GM21423 (cell line): ENCODE data around the gene RPS6KB1.
A peak's percentile ranks its signal among the peaks of the same experiment; 100 is the strongest.
"Not testable (repeated sequence)": the region's sequence is repeated elsewhere in the genome, so short reads cannot be mapped to it uniquely, and the experiment has no call there.

ENCODE experiments used
- ATAC-seq: cut with Tn5 transposase; IDR thresholded peaks from one replicate; pipeline ENCODE4 v1.9.1; 2021; ENCODE audit warnings: mild to moderate bottlenecking, moderate library complexity; ENCODE audit not compliant: unreplicated experiment

Gene RPS6KB1

DNA sequence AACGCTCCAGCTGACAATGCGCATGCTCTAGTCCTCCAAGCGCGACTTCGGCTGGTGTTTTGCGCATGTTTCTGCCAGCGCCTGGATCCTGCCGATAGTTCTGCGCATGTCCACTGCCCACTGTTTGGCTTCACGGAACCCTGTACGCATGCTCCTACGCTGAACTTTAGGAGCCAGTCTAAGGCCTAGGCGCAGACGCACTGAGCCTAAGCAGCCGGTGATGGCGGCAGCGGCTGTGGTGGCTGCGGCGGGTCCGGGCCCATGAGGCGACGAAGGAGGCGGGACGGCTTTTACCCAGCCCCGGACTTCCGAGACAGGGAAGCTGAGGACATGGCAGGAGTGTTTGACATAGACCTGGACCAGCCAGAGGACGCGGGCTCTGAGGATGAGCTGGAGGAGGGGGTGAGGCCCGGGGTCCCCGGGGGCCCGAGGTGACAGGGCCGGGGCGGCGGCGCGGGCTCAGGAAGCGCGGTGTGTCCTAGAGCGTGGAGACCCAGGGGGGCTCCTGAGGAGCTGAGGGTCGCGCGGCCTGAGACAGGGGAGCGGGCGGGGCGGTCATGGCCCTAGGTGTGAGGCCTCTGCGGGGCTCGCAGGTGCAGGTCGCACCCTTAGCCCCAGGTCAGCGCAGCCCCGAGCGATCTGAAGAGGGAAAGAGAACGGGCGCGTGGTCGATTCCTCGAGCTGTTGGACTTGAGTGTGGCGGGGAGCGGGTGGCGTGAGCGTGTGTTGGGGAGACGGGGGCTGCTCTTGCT, at the start of gene RPS6KB1, which contains the start of gene TUBD1:
Gene RPS6KB1 (plus strand): TSS at position 198 of the 752 bp plus-strand sequence. CDS start 64 bp downstream, at position 262.
Gene TUBD1 (minus strand): TSS at position 20 of the 752 bp plus-strand sequence. CDS start 1,941 bp downstream, outside the sequence.
- peak; percentile 89 for ATAC-seq

GRCh38 chr17:59844884-59845594, 47.9 kb upstream of the RPS6KB1 start:
- ATAC-seq = no peak

DNA sequence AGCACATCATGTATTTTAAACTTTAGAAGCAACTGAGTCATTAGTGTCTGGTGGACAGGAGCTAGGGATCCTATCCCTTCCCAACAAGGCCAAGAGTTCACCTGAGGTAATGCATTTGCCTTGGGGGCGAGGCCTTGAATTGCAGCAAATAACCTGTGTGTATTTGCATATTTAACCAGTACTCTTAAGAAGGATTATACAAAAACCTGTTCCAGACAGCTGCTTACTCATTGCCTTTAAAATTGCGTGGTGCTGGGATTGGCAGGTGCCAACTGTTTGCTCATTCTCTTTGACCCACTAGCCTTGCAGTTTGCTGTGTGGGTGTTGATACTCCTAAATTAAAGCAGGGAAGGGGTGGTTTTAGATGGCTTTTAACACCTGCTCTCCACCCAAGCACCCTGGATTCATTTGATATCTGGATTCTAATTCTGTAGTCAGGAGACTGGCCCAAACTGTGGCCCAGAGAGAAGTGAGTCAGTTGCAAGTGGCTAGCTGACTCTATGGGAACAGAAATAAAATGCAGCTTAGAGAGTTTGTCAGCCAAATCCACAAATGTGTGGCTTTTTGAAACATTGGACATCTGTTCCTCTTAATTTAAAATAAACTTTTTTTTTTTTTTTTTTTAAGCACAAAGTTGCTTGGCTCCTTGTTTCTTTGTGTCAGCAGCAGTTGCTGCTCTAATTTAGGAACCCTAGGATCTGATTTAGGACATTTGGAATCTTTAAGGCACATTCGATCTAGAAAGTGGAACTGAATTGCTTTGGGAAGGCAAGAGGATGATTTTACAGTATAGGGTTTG, 47.1 kb upstream of the RPS6KB1 start:
- ATAC-seq = no peak

- peak; percentile 42 for ATAC-seq
Measured at GRCh38 chr17:59846394-59847165, 46.3 kb upstream of the RPS6KB1 start.

GRCh38 chr17:59848385-59848668, 44.6 kb upstream of the RPS6KB1 start:
- ATAC-seq = no peak

DNA sequence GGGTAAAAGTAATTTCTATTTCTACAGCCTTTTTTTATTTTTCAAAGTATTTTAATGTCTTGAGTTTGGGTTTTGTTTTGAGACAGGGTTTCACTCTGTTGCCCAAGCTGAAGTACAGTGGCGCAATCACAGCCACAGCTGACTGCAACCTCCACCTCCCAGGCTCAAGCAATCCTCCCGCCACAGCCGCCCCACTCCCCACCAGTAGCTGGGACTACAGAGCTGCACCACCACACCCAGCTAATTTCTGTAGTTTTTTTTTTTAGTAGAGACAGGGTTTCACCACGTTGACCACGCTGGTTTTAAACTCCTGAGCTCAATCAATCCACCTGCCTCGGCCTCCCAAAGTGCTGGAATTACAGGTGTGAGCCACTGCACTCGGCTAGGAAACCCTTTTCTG, 44.1 kb upstream of the RPS6KB1 start:
- ATAC-seq = peak; percentile 39

DNA sequence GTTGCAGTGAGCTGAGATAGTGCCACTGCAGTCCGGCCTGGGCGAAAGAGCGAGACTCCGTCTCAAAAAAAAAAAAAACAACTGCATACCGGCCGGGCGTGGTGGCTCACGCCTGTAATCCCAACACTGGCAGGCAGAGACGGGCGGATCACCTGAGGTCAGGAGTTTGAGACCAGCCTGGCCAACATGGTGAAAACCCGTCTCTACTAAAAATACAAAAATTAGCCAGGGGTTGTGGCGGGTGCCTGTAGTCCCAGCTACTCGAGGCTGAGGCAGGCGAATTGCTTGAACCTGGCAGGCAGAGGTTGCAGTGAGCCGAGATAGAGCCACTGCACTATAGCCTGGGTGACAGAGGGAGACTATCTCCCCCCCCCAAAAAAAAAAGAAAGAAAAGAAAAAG, 42.6 kb upstream of the RPS6KB1 start:
- not testable (repeated sequence) for ATAC-seq

GRCh38 chr17:59851439-59852375, 41.2 kb upstream of the RPS6KB1 start:
- ATAC-seq = no peak

DNA sequence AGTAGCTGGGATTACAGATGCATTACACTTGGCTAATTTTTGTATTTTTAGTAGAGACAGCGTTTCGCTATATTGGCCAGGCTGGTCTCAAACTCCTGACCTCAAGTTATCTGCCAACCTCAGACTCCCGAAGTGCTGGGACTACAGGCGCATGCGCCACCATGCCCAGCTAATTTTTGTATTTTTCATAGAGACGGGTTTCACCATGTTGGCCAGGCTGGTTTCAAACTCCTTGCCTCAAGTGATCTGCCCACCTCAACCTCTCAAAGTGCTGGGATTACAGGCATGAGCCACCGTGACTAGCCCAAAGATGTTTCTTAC, 40.1 kb upstream of the RPS6KB1 start:
- ATAC-seq = not testable (repeated sequence)

DNA sequence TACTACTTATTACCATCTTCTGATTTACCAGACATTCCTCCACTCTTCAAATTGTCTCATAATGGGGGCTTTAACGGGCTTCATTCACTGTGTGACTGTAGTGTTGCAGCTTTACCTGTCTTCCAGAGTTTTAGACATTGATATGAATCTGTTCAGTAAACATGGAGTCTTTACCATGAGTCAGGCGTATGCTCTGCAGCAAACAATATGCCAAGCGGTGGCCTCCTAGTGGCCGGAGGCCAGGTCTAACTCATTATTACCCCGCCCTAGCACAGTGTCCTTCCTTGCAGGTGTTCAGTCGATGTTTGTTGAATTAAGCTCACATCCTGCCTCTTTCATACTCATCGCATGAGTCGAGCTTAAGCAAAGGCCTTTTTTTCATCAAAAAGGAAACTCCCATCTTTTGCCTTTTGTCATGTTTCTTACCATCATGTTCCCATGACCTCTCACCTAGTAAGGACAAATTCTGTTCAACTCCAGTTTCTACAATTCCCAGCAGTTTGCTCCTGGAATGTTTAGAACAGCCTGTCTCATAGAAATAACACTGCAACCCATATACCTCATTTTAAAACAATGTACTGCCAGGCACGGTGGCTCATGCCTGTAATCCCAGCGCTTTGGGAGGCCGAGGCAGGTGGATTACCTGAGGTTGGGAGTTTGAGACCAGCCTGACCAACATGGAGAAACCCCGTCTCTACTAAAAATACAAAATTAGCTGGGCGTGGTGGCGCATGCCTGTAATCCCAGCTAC, 39.6 kb upstream of the RPS6KB1 start:
- ATAC-seq = no peak

GRCh38 chr17:59853919-59854729, 38.8 kb upstream of the RPS6KB1 start:
- not testable (repeated sequence) for ATAC-seq

- ATAC-seq = no peak
Measured at GRCh38 chr17:59856859-59857794, 35.8 kb upstream of the RPS6KB1 start.

DNA sequence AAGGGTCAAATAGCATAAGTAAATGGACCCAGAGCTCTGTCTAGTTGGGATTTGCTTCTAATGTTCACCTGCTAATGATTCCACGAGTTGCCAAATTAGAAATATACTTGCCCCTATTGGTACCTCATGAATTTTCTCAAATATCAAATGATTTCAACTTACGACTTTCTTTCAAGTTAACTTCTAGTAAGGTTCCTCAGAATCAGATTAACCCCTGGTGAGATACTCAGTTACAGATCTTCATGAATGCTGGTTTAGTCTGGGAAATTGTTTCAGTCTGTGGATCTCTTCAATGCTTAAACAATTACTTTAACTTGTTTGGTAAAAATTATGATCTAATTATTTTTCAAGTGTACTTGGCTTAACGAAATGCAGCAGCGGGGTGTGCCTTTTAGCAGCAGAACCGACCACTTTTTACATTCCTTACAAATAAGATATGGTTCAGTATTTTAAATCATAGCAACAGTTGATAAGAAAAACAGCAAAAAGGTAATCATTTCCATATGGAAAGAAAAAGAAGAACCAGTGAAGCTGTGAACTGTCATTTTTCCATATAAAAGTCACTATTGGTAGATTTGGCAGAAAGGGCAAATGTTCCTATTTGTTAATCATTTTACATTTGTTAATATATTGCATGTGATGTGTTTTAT, 34.6 kb upstream of the RPS6KB1 start:
- no peak for ATAC-seq

DNA sequence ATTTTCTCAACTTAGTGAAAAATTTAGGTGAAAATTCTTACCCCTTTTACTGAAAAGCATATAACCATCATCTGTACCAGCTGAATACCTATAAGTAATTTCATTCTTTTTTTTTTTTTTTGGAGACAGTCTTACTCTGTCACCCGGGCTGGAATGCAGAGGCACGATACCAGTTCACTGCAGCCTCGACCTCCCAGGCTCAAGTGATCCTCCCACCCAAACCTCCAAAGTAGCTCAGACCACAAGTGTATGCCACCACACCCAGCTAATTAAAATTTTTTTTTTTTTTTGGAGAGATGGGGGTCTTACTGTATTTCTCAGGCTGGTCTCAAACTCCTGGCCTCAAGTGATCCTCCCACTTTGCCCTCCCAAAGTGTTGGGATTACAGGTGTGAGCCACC, 34.0 kb upstream of the RPS6KB1 start:
- no peak for ATAC-seq

- ATAC-seq = no peak
Measured at GRCh38 chr17:59859444-59860025, 33.4 kb upstream of the RPS6KB1 start.

- ATAC-seq = no peak
Measured at GRCh38 chr17:59863616-59864015, 29.3 kb upstream of the RPS6KB1 start.

GRCh38 chr17:59869941-59870218, 23.0 kb upstream of the RPS6KB1 start:
- ATAC-seq = no peak
